GM12801 (cell line): ENCODE data around the gene INPP1.

Experiments used
- TF ChIP-seq, protein P1 (sequence below): IDR thresholded peaks from one replicate; pipeline ENCODE4 v1.5.1; 2011; ENCODE audit warnings: control low read depth; ENCODE audit not compliant: insufficient read length; ENCODE audit errors: extremely low read depth

The INPP1 gene

DNA sequence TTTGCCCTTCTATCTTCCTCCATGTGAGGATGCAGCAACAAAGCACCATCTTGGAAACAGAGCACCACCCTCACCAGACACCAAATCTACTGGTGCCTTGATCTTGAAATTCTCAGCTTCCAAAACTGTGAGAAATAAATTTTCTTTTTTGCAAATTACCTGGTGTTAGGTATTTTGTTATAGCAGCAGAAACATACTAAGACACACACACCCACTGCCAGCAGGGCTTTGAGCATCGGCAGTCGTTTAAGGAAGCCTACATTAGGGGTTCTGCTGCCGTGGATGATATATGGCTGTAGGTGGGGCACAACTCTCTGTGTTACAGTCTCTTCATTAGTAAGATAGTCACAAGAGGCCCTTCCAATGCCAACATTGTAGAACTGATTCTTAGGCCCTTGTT, 44.0 kb downstream of the INPP1 start:
- TF ChIP-seq, protein P1, sequence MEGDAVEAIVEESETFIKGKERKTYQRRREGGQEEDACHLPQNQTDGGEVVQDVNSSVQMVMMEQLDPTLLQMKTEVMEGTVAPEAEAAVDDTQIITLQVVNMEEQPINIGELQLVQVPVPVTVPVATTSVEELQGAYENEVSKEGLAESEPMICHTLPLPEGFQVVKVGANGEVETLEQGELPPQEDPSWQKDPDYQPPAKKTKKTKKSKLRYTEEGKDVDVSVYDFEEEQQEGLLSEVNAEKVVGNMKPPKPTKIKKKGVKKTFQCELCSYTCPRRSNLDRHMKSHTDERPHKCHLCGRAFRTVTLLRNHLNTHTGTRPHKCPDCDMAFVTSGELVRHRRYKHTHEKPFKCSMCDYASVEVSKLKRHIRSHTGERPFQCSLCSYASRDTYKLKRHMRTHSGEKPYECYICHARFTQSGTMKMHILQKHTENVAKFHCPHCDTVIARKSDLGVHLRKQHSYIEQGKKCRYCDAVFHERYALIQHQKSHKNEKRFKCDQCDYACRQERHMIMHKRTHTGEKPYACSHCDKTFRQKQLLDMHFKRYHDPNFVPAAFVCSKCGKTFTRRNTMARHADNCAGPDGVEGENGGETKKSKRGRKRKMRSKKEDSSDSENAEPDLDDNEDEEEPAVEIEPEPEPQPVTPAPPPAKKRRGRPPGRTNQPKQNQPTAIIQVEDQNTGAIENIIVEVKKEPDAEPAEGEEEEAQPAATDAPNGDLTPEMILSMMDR, result no peak

DNA sequence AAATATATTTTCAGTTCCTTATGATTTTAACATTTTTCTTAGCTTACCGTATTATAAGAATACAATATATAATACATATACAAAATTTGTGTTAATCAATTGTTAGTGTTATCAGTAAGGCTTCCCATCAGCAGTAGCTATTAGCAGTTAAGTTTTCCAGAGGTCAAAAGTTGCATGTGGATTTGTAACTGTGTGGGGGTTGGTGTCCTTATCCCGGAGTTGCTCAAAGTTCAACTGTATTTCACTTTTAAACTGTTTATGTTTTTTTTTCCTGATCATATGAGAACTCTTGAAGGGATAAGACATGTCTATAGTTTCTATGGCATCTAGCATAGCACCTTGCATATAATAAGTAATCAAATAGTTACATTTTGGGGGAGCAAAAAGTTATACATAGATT, 52.9 kb downstream of the INPP1 start:
- TF ChIP-seq, protein P1, result no peak

DNA sequence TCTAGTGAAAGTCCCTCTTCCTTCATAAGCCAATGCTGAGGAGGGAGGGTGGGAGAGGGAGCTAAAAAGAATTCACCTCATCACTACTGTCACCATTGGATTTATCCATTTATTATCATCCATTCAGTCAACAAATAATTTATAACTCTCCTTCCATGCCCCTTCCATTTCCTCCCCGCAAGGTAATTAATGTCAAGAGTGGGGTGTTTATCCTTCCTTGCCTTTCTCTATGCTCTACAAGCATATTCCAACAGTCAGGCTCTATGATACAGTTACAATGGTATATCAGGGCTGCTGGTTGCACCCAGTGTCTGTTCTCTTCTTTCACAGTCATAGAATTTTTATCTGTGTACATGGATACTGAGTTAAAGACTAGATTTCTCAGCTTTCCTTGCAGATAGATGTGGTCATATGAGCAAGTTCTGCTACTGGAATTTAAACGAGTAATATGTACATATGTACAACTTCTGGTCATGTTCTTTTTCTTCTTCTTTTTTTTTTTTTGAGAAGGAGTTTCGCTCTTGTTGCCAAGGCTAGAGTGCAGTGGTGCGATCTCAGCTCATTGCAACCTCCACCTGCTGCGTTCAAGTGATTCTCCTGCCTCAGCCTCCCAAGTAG, 59.7 kb downstream of the INPP1 start:
- TF ChIP-seq, protein P1, result no peak

DNA sequence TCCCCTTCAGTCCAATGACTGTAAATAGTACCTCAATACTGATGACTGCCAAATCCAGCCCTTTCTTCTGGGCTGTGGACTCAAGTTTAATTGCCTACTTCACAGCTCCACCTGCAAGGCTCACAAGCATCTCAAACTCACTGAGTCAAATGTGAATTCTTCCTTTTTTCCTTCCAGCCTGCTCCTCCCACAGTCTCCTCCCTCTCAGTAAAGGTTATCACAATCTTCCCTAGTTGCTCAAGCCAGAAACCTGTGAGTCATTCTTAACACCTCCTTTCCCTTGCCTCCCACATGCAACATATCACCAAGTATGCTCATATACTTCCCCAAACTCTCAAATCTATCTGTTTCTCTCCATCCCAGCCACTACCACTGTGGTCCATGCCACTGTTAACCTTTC, 61.1 kb downstream of the INPP1 start:
- TF ChIP-seq, protein P1, result no peak

DNA sequence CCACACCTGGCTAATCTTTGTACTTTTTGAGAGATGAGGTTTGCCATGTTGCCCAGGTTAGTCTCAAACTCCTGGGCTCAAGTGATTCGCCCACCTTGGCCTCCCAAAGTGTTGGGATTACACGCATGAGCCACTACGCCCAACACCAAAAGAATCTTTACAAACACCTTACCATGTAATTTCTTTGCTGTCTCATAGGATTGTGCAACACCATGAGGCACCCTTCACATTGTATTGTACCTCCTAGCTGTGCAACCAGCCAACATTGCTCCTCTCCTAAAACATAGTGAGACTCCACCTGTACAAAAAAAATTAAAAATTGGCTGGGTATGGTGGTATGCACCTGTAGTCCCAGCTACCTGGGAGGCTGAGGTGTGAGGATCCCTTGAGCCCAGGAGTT, 61.7 kb downstream of the INPP1 start:
- TF ChIP-seq, protein P1, result no peak

DNA sequence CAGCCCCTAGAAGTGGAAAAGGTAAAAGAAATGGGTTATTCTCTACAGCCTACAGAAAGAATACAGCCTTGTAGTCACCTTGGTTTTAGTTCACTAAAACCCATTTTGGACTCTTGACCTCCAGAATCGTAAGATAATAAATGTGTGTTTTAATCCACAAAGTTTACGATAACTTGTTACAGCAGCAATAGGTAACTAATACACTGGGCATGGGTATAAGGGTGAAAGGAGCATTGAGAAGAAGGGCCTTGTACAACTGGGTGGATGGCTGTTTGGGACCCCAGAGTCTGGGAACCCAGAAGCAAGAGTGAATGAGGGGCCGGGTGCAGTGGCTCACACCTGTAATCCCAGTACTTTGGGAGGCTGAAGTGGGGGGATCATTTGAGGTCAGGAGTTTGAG, 62.6 kb downstream of the INPP1 start:
- TF ChIP-seq, protein P1, result no peak

DNA sequence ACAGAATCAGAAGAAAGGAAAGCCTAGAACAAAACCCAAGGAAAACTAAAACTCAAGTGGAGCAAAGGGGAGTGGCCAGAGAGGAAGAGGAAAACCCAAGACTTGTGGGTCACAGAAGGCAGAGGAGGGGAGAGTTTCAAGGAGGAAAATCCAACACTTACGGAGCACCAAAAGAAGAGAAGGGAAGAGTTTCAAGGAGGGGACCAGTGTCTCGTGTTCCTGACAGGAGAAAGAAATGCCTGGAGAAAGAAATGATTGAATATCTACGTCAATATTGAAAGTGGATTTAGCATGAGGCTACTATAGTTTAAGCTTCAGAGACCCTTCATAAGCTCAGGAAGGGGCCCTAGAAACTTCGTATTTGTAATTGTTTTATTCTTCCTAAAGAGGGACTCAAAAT, 63.4 kb downstream of the INPP1 start:
- TF ChIP-seq, protein P1, result no peak
